Measurements from ENCODE around the gene MAMDC4.

DNA sequence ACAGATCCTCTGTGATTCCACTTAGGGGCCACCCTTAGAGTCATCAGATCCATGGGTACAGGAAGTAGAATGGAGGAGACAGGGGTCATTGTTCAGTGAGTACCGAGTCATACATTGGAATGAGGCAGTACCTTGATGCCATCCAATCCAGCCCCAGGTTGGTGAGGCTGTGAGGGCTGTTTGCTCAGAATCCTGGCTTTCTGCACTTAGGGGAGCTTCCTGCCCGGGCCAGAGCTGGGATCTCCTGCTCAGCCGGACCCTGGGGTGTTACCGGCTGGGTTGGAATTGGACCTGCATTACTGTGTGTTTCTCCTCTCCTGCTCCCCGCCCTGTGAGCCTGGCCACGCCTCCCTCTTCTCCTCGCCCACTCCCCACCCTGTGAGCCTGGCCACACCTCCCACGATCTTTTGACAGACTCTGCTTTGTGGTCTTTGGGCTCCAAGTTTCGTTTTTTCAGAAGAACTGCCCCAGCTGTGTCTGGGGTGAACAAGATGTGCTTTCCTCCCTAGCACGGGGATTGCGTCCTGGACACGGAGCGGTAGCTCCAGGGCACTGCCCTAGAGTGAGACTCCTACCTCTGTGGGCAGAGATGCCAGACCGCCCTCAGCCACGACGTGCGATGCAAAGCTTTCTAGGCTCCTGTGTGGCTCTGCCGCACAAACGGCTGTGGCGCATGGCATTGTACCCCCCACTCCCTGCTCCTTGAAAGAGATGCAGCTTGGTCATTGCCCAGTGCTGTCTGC is 49.5 kb downstream of the MAMDC4 start:
- TF ChIP-seq ZBTB26 (tag by site-specific recombination; optimal IDR thresholded peaks at IDR 0.05), result no peak
- TF ChIP-seq SALL2 (tag by site-specific recombination; IDR thresholded peaks at IDR 0.05; ENCODE audit: borderline replicate concordance), result no peak
- TF ChIP-seq SCRT2 (tag by site-specific recombination; IDR thresholded peaks at IDR 0.05), result no peak
- TF ChIP-seq, protein P1, sequence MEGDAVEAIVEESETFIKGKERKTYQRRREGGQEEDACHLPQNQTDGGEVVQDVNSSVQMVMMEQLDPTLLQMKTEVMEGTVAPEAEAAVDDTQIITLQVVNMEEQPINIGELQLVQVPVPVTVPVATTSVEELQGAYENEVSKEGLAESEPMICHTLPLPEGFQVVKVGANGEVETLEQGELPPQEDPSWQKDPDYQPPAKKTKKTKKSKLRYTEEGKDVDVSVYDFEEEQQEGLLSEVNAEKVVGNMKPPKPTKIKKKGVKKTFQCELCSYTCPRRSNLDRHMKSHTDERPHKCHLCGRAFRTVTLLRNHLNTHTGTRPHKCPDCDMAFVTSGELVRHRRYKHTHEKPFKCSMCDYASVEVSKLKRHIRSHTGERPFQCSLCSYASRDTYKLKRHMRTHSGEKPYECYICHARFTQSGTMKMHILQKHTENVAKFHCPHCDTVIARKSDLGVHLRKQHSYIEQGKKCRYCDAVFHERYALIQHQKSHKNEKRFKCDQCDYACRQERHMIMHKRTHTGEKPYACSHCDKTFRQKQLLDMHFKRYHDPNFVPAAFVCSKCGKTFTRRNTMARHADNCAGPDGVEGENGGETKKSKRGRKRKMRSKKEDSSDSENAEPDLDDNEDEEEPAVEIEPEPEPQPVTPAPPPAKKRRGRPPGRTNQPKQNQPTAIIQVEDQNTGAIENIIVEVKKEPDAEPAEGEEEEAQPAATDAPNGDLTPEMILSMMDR (tag by site-specific recombination; IDR thresholded peaks at IDR 0.05), result no peak
- TF ChIP-seq YY1 (tag by site-specific recombination; IDR thresholded peaks at IDR 0.05), result no peak
